ENCODE measurements around the gene GXYLT2.

The GXYLT2 gene

GRCh38 chr3:72938471-72939265, 50.8 kb downstream of the GXYLT2 start:
- DNase-seq (ENCODE audit: low read depth) = no peak

- DNase-seq (ENCODE audit: low read depth) = no peak
Measured at GRCh38 chr3:72941245-72941644, 53.4 kb downstream of the GXYLT2 start.

GRCh38 chr3:72942427-72942826, 54.6 kb downstream of the GXYLT2 start:
- no peak for DNase-seq (ENCODE audit: low read depth)

DNA sequence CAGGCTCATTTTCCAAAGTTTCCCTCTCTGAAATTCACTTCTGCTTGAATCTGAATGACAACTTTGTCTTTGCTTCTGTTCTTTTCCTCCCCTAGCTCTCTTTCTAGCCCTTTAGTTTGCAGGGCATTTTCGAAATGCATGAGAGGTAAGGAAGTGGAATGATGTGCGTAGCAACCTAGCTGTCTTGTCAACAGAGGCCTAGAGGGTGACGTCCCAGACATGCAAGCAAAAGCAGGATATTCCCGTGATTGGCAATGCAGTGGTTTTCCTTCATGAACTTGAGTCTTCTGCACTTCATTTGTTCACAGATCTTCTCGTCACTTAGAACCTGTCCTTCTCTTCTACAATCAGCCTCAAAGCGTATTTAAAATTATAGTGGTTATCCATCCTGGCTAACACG, 56.9 kb downstream of the GXYLT2 start:
- DNase-seq (ENCODE audit: low read depth) = no peak

DNA sequence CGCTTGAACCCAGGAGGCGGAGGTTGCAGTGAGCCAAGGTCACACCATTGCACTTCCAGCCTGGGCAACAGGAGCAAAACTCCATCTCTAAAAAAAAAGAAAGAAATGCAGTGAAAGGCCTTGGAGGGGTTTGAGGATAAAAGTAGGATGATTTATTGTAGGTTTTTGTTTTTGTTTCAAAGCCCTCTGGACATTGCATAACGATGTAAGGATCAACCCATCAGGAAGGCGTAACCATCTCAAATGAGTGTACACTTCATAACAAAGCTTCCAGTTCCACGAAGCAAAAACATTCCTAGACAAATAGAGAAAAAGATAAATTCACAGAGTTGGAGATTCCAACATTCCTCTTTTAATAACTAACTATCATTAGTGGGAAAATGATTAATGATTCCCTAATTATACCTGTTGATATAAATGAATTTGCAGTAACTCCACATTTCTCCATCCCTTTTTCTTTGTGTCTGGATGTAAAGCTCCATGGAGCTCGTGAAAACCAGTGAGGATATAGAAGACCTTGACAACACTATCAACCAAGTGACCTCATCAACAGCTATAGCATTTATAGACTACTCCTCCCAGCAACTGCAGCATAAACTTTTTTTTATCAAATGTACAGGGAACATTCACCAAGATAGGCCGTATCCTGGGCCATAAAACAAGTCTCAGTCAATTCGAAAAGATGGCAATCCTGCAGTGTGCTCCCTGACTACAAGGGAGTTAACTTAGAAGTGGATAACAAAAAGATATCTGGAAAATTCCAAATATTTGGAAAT, 60.1 kb downstream of the GXYLT2 start:
- DNase-seq (ENCODE audit: low read depth) = no peak

GRCh38 chr3:72949016-72949415, 61.2 kb downstream of the GXYLT2 start:
- DNase-seq (ENCODE audit: low read depth) = no peak

- no peak for DNase-seq (ENCODE audit: low read depth)
Measured at GRCh38 chr3:72950372-72950771, 62.5 kb downstream of the GXYLT2 start.

- DNase-seq (ENCODE audit: low read depth) = no peak
Measured at GRCh38 chr3:72950801-72951200, 63.0 kb downstream of the GXYLT2 start.

DNA sequence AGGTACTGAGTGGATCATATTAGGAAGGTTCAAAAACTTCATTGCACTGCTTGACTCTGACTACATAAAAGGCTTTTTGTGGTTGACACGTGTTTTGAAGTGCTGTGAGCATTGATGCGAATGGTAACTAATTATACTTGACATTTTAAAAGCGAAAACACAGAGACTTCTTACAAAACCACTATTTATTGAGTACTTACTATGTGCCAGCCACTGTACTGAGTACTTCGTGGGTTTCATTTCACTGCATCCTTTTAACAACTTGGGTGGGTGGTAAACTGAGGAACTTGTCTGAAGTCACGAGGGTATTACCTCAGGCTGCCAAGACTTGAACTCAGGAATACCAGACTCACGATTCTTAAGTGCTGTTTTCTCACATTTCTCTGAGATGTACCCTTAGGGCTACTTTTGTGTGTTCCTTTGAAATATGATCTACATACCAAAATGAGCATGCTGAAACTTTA, 63.4 kb downstream of the GXYLT2 start:
- DNase-seq (ENCODE audit: low read depth) = no peak

- DNase-seq (ENCODE audit: low read depth) = no peak
Measured at GRCh38 chr3:72953325-72953956, 65.6 kb downstream of the GXYLT2 start.

DNA sequence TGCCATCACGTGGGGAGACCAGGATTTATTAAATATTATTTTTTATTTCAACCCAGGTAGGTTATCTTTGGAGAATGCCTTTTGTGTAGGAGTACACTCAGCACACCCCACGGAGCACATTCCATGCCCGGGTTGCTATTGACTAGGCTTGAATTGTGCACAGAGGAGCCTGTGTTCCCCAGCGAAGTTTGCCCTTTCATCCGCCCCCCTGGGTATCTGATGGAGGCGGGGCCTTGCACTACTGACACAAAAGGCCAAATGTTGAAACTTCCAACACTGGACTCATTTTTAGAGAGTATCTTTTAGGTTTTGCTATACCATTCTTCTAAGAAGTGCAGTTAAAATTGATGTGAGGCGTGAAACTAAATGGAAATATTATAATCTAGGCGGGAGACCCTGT, 69.5 kb downstream of the GXYLT2 start:
- no peak for DNase-seq (ENCODE audit: low read depth)

DNA sequence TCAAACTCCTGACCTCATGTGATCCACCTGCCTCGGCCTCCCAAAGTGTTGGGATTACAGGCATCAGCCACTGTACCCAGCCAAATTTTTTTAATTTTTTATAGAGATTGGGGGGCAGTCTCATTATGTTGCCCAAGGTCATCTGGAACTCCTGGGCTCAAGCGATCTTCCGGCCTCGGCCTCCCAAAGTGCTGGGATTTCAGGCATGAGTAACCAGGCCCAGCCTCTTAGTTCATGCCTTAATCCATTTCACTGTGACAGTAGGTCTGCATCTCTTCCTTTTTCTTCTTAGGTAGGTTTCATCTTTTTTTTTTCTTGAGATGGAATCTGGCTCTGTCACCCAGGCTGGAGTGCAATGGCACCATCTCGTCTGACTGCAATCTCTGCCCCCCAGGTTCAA, 71.5 kb downstream of the GXYLT2 start:
- DNase-seq (ENCODE audit: low read depth) = no peak

DNA sequence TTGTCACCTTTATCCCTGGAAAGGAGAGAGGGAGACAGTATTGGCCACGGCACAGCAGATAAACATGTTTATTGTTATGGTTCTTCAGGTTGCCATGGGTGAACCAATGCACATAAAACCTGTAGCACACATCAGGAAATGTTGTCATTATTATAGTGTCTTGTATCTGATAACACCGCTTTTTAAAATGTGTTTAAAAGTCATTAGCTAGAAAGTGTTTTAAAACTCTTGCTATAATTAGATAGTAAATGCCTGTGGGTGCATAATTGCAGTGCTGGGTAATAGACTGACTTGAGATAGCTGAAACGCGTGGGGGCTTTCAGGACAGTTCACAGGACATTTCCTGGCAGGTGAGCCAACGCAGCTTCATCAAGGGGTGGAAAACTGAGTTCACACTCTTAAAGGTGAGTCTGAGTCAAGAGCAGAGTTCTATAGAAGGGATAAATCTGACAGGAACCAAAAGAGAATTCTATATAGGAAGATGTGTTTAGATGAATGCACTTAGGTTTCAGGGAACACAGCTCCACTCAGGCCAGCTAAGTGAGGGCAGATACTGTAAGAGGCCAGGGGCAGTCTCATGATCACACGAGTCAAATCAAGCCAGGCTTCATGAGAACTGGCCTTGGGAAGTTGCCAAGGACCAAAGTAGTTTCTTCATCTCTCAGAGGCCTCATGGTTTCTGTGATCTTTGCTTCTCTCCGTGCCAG, 73.1 kb downstream of the GXYLT2 start:
- DNase-seq (ENCODE audit: low read depth) = no peak

- no peak for DNase-seq (ENCODE audit: low read depth)
Measured at GRCh38 chr3:72961752-72962151, 73.9 kb downstream of the GXYLT2 start.

GRCh38 chr3:72962317-72962716, 74.5 kb downstream of the GXYLT2 start:
- no peak for DNase-seq (ENCODE audit: low read depth)

DNA sequence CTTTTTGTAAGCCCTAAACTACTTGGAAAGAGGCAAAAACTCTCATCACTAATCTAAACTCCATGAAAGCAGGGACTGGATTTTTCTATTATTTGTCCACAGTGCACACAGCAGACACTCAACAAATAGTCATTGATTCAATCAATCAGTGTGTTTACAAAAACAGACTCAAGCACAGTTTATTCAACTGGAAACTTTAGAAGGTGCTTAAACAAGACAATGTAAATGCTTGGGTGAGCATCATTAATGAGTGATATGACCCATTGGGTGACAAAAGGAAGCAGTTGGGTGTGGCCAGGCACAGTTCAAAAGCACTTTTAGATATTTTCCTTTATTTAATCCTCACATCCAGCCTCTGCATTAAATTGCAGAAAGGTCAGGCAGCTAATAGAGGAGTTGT, 76.8 kb downstream of the GXYLT2 start:
- no peak for DNase-seq (ENCODE audit: low read depth)

GRCh38 chr3:72968266-72968664, 80.4 kb downstream of the GXYLT2 start:
- DNase-seq (ENCODE audit: low read depth) = no peak

GRCh38 chr3:72969766-72970165, 81.9 kb downstream of the GXYLT2 start:
- DNase-seq (ENCODE audit: low read depth) = no peak

DNA sequence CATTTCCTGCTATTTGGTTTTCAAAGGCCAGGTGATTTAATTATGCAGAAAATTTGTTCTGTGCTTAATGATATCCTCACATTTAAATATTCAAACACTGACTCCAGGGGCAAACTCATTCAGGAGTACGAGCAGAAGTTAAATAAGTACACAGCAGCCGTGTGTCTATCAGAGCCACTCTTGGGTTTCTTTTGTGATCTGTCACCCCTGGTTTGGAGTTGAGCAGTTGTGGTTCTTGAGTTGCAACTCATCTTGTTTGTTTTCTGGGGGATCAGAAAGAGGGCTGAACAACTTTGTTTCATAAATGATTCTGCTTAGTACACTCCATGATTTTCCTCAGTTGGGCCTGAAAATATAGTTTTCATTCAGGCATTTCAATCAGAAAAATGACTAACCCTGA, 83.1 kb downstream of the GXYLT2 start:
- DNase-seq (ENCODE audit: low read depth) = no peak

DNA sequence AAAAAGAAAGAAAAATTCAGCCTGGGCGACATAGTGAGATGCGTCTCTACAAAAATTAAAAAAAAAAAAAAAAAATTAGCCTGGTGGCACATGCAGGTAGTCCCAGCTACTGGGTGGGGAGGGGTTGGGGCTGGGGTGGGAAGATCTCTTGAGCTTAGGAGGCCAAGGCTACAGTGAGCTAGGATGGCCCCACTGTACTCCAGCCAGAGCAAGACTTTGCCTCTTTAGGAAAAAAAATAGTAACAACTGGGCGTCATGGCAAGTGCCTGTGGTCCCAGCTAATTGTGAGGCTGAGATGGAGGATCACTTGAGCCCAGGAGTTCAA, 84.8 kb downstream of the GXYLT2 start:
- no peak for DNase-seq (ENCODE audit: low read depth)

- DNase-seq (ENCODE audit: low read depth) = no peak
Measured at GRCh38 chr3:72973031-72973723, 85.3 kb downstream of the GXYLT2 start.

- no peak for DNase-seq (ENCODE audit: low read depth)
Measured at GRCh38 chr3:72973786-72974185, 85.9 kb downstream of the GXYLT2 start.
